Left ventricle myocardium inferior (tissue), 1 donor: ENCODE results near the gene DLG2. TPM values are rescaled to one million over a fixed set of nuclear protein-coding genes. Genes with fewer than 3 reads are reported as not detected.

ENCODE experiments used
- DNase-seq: peaks from one replicate; pipeline ENCODE4 v3.0.0-alpha.2; 2020
- H3K27ac ChIP-seq: fragments of 200-600 bp; replicated peaks from 2 replicates; pipeline ENCODE4 v1.8.0; 2021
- H3K27me3 ChIP-seq: fragments of 200-600 bp; 2 replicates; pipeline ENCODE4 v1.8.0; 2021; ENCODE audit warnings: low read depth
- H3K36me3 ChIP-seq: fragments of 200-600 bp; 2 replicates; pipeline ENCODE4 v1.8.0; 2021
- H3K4me1 ChIP-seq: fragments of 200-600 bp; 2 replicates; pipeline ENCODE4 v1.8.0; 2021
- H3K4me3 ChIP-seq: fragments of 200-600 bp; 2 replicates; pipeline ENCODE4 v1.8.0; 2021; ENCODE audit warnings: mild to moderate bottlenecking, moderate library complexity
- H3K9me3 ChIP-seq: fragments of 200-600 bp; replicated peaks from 2 replicates; pipeline ENCODE4 v1.8.0; 2021
- CTCF ChIP-seq: fragments of 200-600 bp; IDR thresholded peaks from 2 replicates; pipeline ENCODE4 v1.8.0; 2021; ENCODE audit warnings: antibody characterized with exemption, mild to moderate bottlenecking, borderline replicate concordance
- intact Hi-C: fragments of 100-400 bp; cut with micrococcal nuclease; formaldehyde crosslinking; loops from one replicate; pipeline ENCODE4 v1.11.0; 2022
- total RNA-seq: library from RNA; stranded (reverse); fragmentation: NEBNext Ultra II Directional; extraction: Animal tissue kit (Norgen Biotek cat#: 25700); gene quantifications from one replicate; pipeline ENCODE4 v1.2.1, GENCODE V29; 2021
- donor health status: DM: no; HTN: yes; CAD: no; lungs with severe emphysema.

DLG2 gene
- total RNA-seq, 1 donor from 2014 or later, result 6.5 TPM

GRCh38 chr11:84250834-84251613 lies 1376.1 kb downstream of the DLG2 start:
- intact Hi-C loops, result no loop called here
- no peaks in the 10 kb centered on the region for H3K27me3 ChIP-seq
- H3K9me3 ChIP-seq, result no peaks in the 10 kb centered on the region
- TF ChIP-seq CTCF, result no peak
- H3K36me3 ChIP-seq, result no peaks in the 10 kb centered on the region
- H3K4me3 ChIP-seq, result no peak overlapping the region
- H3K4me1 ChIP-seq, result peaks cover 9% of the 10 kb centered on the region
- no peak overlapping the region for H3K27ac ChIP-seq
- DNase-seq, result no peak

GRCh38 chr11:84249344-84250135 lies 1377.6 kb downstream of the DLG2 start:
- TF ChIP-seq CTCF, result no peak
- no peak for DNase-seq
- no peaks in the 10 kb centered on the region for H3K9me3 ChIP-seq
- peak overlapping the region; percentile 25 for H3K27ac ChIP-seq
- H3K36me3 ChIP-seq, result no peaks in the 10 kb centered on the region
- no peak overlapping the region for H3K4me3 ChIP-seq
- intact Hi-C loops, result no loop called here
- H3K4me1 ChIP-seq, result peaks cover 9% of the 10 kb centered on the region
- H3K27me3 ChIP-seq, result no peaks in the 10 kb centered on the region

GRCh38 chr11:84247926-84248325 lies 1379.2 kb downstream of the DLG2 start:
- H3K4me1 ChIP-seq, result peaks cover 9% of the 10 kb centered on the region
- H3K27ac ChIP-seq, result no peak overlapping the region
- no peaks in the 10 kb centered on the region for H3K9me3 ChIP-seq
- H3K4me3 ChIP-seq, result no peak overlapping the region
- TF ChIP-seq CTCF, result no peak
- H3K36me3 ChIP-seq, result no peaks in the 10 kb centered on the region
- H3K27me3 ChIP-seq, result no peaks in the 10 kb centered on the region
- no peak for DNase-seq
- intact Hi-C loops, result no loop called here

- peaks cover 9% of the 10 kb centered on the region for H3K4me1 ChIP-seq
- no peaks in the 10 kb centered on the region for H3K9me3 ChIP-seq
- H3K27ac ChIP-seq, result peak overlapping the region; percentile 27
- H3K27me3 ChIP-seq, result no peaks in the 10 kb centered on the region
- DNase-seq, result no peak
- intact Hi-C loops, result no loop called here
- no peak for TF ChIP-seq CTCF
- H3K4me3 ChIP-seq, result no peak overlapping the region
- H3K36me3 ChIP-seq, result no peaks in the 10 kb centered on the region
Observed at GRCh38 chr11:84247129-84247528, 1380.0 kb downstream of the DLG2 start.

- H3K27ac ChIP-seq, result no peak overlapping the region
- intact Hi-C loops, result no loop called here
- no peaks in the 10 kb centered on the region for H3K27me3 ChIP-seq
- DNase-seq, result no peak
- H3K36me3 ChIP-seq, result no peaks in the 10 kb centered on the region
- no peak for TF ChIP-seq CTCF
- no peaks in the 10 kb centered on the region for H3K9me3 ChIP-seq
- H3K4me3 ChIP-seq, result no peak overlapping the region
- H3K4me1 ChIP-seq, result peaks cover 9% of the 10 kb centered on the region
Observed at GRCh38 chr11:84243629-84244263, 1383.4 kb downstream of the DLG2 start.
